ENCODE results near the gene AP2B1.

AP2B1 gene

GRCh38 chr17:35727635-35728034 is 140.5 kb downstream of the AP2B1 start:
- TF ChIP-seq OVOL3 (tag by site-specific recombination; IDR thresholded peaks at IDR 0.05) = no peak
- TF ChIP-seq KLF17 (tag by site-specific recombination; IDR thresholded peaks at IDR 0.05) = no peak
- TF ChIP-seq ZNF132 (tag by site-specific recombination; IDR thresholded peaks at IDR 0.05; ENCODE audit: borderline replicate concordance) = no peak
- H3K9me3 ChIP-seq (ENCODE audit: control insufficient read depth, insufficient read depth, low read depth, low read length) = no peaks in the 10 kb centered on the region
- ChIA-PET POLR2A (interaction anchor here (1.2 kb wide), 1 partner anchor 81 kb away, joined by 4 read pairs; the partner anchor contains the start of gene TAF15), CTCF (interaction anchor here (0.8 to 5.3 kb wide), 5 partner anchors 19 to 113 kb away, joined by 3 to 44 read pairs (median 11); no protein-coding TSS in a partner anchor)
- H3K4me1 ChIP-seq (ENCODE audit: control insufficient read depth, insufficient read depth, low read length) = peaks cover 30% of the 10 kb centered on the region
- H3K4me3 ChIP-seq (ENCODE audit: low read depth, low read length) = no peak overlapping the region
- H3K36me3 ChIP-seq (ENCODE audit: control insufficient read depth in 2 of 2, insufficient read depth in 1 of 2, low read length in 2 of 2) = peaks cover 21 to 32% of the 10 kb centered on the region in 2 experiments; a peak in 2 of 3 replicates
- H3K27ac ChIP-seq (ENCODE audit: extremely low read depth, low read depth, low read length) = no peak overlapping the region

- no peaks in the 10 kb centered on the region for H3K9me3 ChIP-seq (ENCODE audit: control insufficient read depth, insufficient read depth, low read depth, low read length)
- H3K36me3 ChIP-seq (ENCODE audit: control insufficient read depth in 2 of 2, insufficient read depth in 1 of 2, low read length in 2 of 2) = peaks cover 14 to 29% of the 10 kb centered on the region in 2 experiments; a peak in 2 of 3 replicates
- H3K4me1 ChIP-seq (ENCODE audit: control insufficient read depth, insufficient read depth, low read length) = peaks cover 35% of the 10 kb centered on the region
- POLR2A ChIA-PET = interaction anchor here (1.2 kb wide), 1 partner anchor 80 kb away, joined by 5 read pairs; the partner anchor contains the start of gene TAF15
- no peak overlapping the region for H3K4me3 ChIP-seq (ENCODE audit: low read depth, low read length)
- CTCF ChIA-PET = interaction anchor here (1.2 to 5.3 kb wide), 4 partner anchors 19 to 114 kb away, joined by 3 to 44 read pairs (median 14); no protein-coding TSS in a partner anchor
- no peak overlapping the region for H3K27ac ChIP-seq (ENCODE audit: extremely low read depth, low read depth, low read length)
- TF ChIP-seq ZNF548 (tag by site-specific recombination; IDR thresholded peaks at IDR 0.05) = no peak
- no peak for TF ChIP-seq ZNF623 (tag by site-specific recombination; IDR thresholded peaks at IDR 0.05)
- no peak for TF ChIP-seq SETDB1 (IDR thresholded peaks at IDR 0.05; ENCODE audit: insufficient read length, low read length)
- TF ChIP-seq ZFP37 (tag by site-specific recombination; IDR thresholded peaks at IDR 0.05) = no peak
- TF ChIP-seq OSR2 (tag by site-specific recombination; IDR thresholded peaks at IDR 0.05) = no peak
- no peak for TF ChIP-seq ZNF324 (tag by site-specific recombination; IDR thresholded peaks at IDR 0.05)
- no peak for TF ChIP-seq ZNF600 (tag by site-specific recombination; IDR thresholded peaks at IDR 0.05)
- TF ChIP-seq, protein P1, sequence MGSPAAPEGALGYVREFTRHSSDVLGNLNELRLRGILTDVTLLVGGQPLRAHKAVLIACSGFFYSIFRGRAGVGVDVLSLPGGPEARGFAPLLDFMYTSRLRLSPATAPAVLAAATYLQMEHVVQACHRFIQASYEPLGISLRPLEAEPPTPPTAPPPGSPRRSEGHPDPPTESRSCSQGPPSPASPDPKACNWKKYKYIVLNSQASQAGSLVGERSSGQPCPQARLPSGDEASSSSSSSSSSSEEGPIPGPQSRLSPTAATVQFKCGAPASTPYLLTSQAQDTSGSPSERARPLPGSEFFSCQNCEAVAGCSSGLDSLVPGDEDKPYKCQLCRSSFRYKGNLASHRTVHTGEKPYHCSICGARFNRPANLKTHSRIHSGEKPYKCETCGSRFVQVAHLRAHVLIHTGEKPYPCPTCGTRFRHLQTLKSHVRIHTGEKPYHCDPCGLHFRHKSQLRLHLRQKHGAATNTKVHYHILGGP (tag by site-specific recombination; IDR thresholded peaks at IDR 0.05) = no peak
- TF ChIP-seq ZNF138 (tag by site-specific recombination; IDR thresholded peaks at IDR 0.05; ENCODE audit: borderline replicate concordance) = no peak
- TF ChIP-seq ZNF140 (tag by site-specific recombination; IDR thresholded peaks at IDR 0.05) = no peak
- TF ChIP-seq, protein P2, sequence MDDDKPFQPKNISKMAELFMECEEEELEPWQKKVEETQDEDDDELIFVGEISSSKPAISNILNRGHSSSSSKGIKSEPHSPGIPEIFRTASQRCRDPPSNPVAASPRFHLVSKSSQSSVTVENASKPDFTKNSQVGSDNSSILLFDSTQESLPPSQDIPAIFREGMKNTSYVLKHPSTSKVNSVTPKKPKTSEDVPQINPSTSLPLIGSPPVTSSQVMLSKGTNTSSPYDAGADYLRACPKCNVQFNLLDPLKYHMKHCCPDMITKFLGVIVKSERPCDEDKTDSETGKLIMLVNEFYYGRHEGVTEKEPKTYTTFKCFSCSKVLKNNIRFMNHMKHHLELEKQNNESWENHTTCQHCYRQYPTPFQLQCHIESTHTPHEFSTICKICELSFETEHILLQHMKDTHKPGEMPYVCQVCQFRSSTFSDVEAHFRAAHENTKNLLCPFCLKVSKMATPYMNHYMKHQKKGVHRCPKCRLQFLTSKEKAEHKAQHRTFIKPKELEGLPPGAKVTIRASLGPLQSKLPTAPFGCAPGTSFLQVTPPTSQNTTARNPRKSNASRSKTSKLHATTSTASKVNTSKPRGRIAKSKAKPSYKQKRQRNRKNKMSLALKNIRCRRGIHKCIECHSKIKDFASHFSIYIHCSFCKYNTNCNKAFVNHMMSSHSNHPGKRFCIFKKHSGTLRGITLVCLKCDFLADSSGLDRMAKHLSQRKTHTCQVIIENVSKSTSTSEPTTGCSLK (tag by site-specific recombination; IDR thresholded peaks at IDR 0.05) = no peak
- no peak for TF ChIP-seq ZNF610 (tag by site-specific recombination; IDR thresholded peaks at IDR 0.05; ENCODE audit: borderline replicate concordance)
- TF ChIP-seq ZNF311 (tag by site-specific recombination; IDR thresholded peaks at IDR 0.05; ENCODE audit: borderline replicate concordance) = no peak
- TF ChIP-seq SP3 (tag by site-specific recombination; IDR thresholded peaks at IDR 0.05) = no peak
- no peak for TF ChIP-seq GLIS2 (tag by site-specific recombination; IDR thresholded peaks at IDR 0.05)
- TF ChIP-seq, protein P3, sequence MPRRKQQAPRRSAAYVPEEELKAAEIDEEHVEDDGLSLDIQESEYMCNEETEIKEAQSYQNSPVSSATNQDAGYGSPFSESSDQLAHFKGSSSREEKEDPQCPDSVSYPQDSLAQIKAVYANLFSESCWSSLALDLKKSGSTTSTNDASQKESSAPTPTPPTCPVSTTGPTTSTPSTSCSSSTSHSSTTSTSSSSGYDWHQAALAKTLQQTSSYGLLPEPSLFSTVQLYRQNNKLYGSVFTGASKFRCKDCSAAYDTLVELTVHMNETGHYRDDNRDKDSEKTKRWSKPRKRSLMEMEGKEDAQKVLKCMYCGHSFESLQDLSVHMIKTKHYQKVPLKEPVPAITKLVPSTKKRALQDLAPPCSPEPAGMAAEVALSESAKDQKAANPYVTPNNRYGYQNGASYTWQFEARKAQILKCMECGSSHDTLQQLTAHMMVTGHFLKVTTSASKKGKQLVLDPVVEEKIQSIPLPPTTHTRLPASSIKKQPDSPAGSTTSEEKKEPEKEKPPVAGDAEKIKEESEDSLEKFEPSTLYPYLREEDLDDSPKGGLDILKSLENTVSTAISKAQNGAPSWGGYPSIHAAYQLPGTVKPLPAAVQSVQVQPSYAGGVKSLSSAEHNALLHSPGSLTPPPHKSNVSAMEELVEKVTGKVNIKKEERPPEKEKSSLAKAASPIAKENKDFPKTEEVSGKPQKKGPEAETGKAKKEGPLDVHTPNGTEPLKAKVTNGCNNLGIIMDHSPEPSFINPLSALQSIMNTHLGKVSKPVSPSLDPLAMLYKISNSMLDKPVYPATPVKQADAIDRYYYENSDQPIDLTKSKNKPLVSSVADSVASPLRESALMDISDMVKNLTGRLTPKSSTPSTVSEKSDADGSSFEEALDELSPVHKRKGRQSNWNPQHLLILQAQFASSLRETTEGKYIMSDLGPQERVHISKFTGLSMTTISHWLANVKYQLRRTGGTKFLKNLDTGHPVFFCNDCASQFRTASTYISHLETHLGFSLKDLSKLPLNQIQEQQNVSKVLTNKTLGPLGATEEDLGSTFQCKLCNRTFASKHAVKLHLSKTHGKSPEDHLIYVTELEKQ (tag by site-specific recombination; IDR thresholded peaks at IDR 0.05; ENCODE audit: borderline replicate concordance) = no peak
- no peak for TF ChIP-seq ZNF560 (tag by site-specific recombination; IDR thresholded peaks at IDR 0.05; ENCODE audit: borderline replicate concordance)
Observed at GRCh38 chr17:35728551-35728950, 141.4 kb downstream of the AP2B1 start.
